Esophagus squamous epithelium (tissue), 5 donors: Measurements from ENCODE around the gene BNC2. TPM values are rescaled to one million over a fixed set of nuclear protein-coding genes. Genes with fewer than 3 reads are reported as not detected.
"Not testable (repeated sequence)": the region's sequence is repeated elsewhere in the genome, so short reads cannot be mapped to it uniquely, and the experiment has no call there.

ENCODE experiments used
- DNase-seq: peaks from one replicate; lab custom pipeline; 2025; lab: John Stamatoyannopoulos, UW
- H3K27ac ChIP-seq, 4 donors: fragments of 200-600 bp; sonication (generic); one replicate each; pipeline ENCODE4 v1.5.1; 2016 to 2019; ENCODE audit warnings: mild to moderate bottlenecking in 1 of 4
- H3K27me3 ChIP-seq, 4 donors: fragments of 200-600 bp; sonication (generic); 1 replicate in 3 of 4; 2 replicates in 1 of 4; pipeline versions ENCODE4 v1.5.1 to v1.6.0; 2017 to 2021; ENCODE audit warnings: antibody characterized with exemption in 1 of 4
- H3K36me3 ChIP-seq, 3 donors: fragments of 200-600 bp; sonication (generic); one replicate each; pipeline ENCODE4 v1.5.1; 2016 to 2019
- H3K4me1 ChIP-seq, 3 donors: fragments of 200-600 bp; sonication (generic); one replicate each; pipeline ENCODE4 v1.5.1; 2017 to 2019
- H3K4me3 ChIP-seq, 4 donors: fragments of 200-600 bp; sonication (generic); 1 replicate in 3 of 4; 2 replicates in 1 of 4; pipeline ENCODE4 v1.5.1; 2016 to 2019; ENCODE audit warnings: mild to moderate bottlenecking in 2 of 4, moderate library complexity in 1 of 4
- H3K9me3 ChIP-seq, 3 donors: fragments of 200-600 bp; sonication (generic); one replicate each; pipeline ENCODE4 v1.5.1; 2016 to 2019
- POLR2A ChIP-seq, 4 donors: fragments of 450-650 bp; IDR thresholded peaks; one replicate each; pipeline ENCODE4 v1.6.1; 2017; ENCODE audit warnings: antibody characterized with exemption in 4 of 4, mild to moderate bottlenecking in 4 of 4, moderate library complexity in 3 of 4
- WGBS, 2 donors: methylation state at CpG; one replicate each; pipeline ENCODE4 v1.1.5; 2018; 5-methylcytosine and 5-hydroxymethylcytosine counted together
- intact Hi-C: fragments of 100-400 bp; cut with DNase I; formaldehyde crosslinking; loops from one replicate; pipeline ENCODE4 v1.15.0; 2022
- total RNA-seq, 4 donors: library from RNA; depleted of rRNA; stranded (reverse); fragments of >200 nt; gene quantifications; one replicate each; pipeline ENCODE4 v1.1.0, GENCODE V29; 2016
- TF ChIP-seq, protein P1 (sequence below), 6 experiments: fragments of 450-650 bp in 4 of 6; fragments of 200-600 bp in 2 of 6; sonication (generic) in 2 of 6; IDR thresholded peaks; one replicate each; pipeline ENCODE4 v1.5.1; 2016 to 2019; ENCODE audit warnings: antibody characterized with exemption in 6 of 6, mild to moderate bottlenecking in 4 of 6, moderate library complexity in 4 of 6
- donor health status: DM: yes; HTN: yes; CAD: no.

BNC2 gene
- total RNA-seq, 4 donors from 2014 or later, result 3.6 to 41.8 (median 8.5) TPM

DNA sequence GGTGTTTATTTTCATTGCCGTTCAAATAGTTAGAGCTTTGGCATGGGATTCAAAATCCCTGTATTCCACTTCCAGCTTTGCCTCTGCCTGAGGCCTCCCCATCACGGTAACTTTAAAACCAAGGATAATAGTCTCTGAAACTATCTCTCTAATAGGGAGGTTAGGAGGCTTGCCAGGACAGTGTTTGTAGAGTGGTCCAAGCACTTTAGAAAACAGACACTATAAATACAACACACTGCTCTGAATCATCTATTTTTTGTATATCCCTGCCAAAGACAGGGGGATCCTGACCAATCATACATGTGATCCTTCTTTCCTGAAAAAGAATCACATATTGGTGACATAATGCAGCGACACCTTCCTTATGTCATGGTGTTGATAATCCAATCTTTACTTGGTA, 326.8 kb downstream of the BNC2 start:
- Histone ChIP-seq H3K27me3 (no peaks in the 10 kb centered on the region), H3K4me1 (no peaks in the 10 kb centered on the region), H3K27ac (no peak overlapping the region), H3K4me3 (no peak overlapping the region), H3K9me3 (no peaks in the 10 kb centered on the region), H3K36me3 (no peaks in the 10 kb centered on the region)
- 56 to 91% methylated on average over 3 of the region's 3 CpGs for WGBS, 2 donors
- intact Hi-C loops, result no loop called here
- TF ChIP-seq, protein P1, sequence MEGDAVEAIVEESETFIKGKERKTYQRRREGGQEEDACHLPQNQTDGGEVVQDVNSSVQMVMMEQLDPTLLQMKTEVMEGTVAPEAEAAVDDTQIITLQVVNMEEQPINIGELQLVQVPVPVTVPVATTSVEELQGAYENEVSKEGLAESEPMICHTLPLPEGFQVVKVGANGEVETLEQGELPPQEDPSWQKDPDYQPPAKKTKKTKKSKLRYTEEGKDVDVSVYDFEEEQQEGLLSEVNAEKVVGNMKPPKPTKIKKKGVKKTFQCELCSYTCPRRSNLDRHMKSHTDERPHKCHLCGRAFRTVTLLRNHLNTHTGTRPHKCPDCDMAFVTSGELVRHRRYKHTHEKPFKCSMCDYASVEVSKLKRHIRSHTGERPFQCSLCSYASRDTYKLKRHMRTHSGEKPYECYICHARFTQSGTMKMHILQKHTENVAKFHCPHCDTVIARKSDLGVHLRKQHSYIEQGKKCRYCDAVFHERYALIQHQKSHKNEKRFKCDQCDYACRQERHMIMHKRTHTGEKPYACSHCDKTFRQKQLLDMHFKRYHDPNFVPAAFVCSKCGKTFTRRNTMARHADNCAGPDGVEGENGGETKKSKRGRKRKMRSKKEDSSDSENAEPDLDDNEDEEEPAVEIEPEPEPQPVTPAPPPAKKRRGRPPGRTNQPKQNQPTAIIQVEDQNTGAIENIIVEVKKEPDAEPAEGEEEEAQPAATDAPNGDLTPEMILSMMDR (IDR thresholded peaks at IDR 0.05), result no peak
- TF ChIP-seq POLR2A (IDR thresholded peaks at IDR 0.05), result no peak
- DNase-seq, result no peak

DNA sequence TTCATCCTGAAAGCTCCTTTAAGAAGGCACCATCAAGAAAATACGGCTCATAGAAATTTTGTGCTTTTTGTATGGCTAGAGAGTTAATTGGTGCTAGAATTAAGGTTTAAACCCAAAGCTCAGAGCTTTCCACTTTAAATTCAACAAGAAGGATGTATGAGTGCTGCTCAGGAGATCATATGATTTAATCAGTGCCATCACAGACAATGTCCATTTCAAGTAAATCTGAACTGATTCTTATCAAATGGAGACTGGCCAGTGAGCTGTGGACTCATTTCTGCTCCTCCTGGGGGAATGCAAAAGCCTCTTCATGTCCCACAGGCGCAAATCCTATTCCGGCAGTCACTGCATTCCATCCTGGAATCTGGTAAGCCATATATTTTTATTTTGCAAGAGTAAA, 327.2 kb downstream of the BNC2 start:
- Histone ChIP-seq H3K27me3 (no peaks in the 10 kb centered on the region), H3K27ac (no peak overlapping the region), H3K36me3 (no peaks in the 10 kb centered on the region), H3K9me3 (no peaks in the 10 kb centered on the region), H3K4me1 (no peaks in the 10 kb centered on the region), H3K4me3 (no peak overlapping the region)
- TF ChIP-seq, protein P1 (IDR thresholded peaks at IDR 0.05), result no peak
- no peak for TF ChIP-seq POLR2A (IDR thresholded peaks at IDR 0.05)
- intact Hi-C loops, result no loop called here
- no peak for DNase-seq
- WGBS, 2 donors, result 90 to 93% methylated on average over 3 of the region's 3 CpGs

DNA sequence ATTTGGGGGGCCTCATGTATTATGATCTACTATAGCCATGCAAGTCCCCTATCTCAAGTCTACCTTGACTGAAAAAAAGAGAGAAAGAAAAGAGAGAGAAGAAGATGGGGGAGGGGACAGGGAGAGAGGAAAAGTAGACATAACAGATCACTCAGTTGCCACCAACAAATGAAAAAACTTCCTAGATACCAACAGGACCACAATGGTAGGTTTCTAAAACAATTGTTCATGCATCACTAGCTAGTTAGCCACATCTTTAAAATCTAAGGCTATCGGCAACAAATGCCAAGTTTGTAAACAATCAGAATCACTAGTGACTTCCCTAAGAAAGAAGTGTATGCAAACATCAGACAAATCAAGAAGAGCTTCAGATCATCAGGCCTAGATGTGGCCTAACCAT, 328.2 kb downstream of the BNC2 start:
- H3K27me3 ChIP-seq, result no peaks in the 10 kb centered on the region
- 48 to 81% methylated on average over 1 of the region's 1 CpG for WGBS, 2 donors
- H3K27ac ChIP-seq, result no peak overlapping the region
- H3K4me1 ChIP-seq, result no peaks in the 10 kb centered on the region
- H3K4me3 ChIP-seq, result no peak overlapping the region
- DNase-seq, result no peak
- intact Hi-C loops, result no loop called here
- H3K9me3 ChIP-seq, result no peaks in the 10 kb centered on the region
- H3K36me3 ChIP-seq, result no peaks in the 10 kb centered on the region
- TF ChIP-seq, protein P1 (IDR thresholded peaks at IDR 0.05), result no peak
- TF ChIP-seq POLR2A (IDR thresholded peaks at IDR 0.05), result no peak

- Histone ChIP-seq H3K4me1 (no peaks in the 10 kb centered on the region), H3K36me3 (no peaks in the 10 kb centered on the region), H3K27me3 (no peaks in the 10 kb centered on the region), H3K27ac (no peak overlapping the region), H3K9me3 (no peaks in the 10 kb centered on the region), H3K4me3 (no peak overlapping the region)
- whole genome bisulfite sequencing, 2 donors, result 59 to 78% methylated on average over 7 of the region's 7 CpGs
- TF ChIP-seq POLR2A (IDR thresholded peaks at IDR 0.05), result no peak
- TF ChIP-seq, protein P1 (IDR thresholded peaks at IDR 0.05), result no peak
- intact Hi-C loops, result no loop called here
- no peak for DNase-seq
These were observed 329.5 kb downstream of the BNC2 start for GRCh38 chr9:16540743-16541613.

DNA sequence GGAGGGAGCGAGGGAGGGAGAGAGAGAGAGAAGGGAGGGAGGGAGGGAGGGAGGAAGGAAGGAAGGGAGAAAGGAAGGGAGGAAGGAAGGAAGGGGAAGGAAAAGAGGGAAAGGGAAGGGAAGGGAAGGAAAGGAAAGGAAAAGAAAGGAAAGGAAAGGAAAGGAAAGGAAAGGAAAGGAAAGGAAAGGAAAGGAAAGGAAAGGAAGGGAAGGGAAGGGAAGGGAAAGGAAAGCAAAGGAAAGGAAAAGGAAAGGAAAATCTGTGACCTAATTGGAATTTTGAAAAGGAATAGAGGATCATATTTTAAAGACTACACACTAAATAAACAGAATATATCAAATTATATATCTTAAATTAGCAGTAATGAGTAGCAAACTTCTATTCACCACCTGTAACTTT, 330.8 kb downstream of the BNC2 start:
- H3K36me3 ChIP-seq, H3K4me3 ChIP-seq, H3K4me1 ChIP-seq, intact Hi-C loops, H3K27ac ChIP-seq, H3K27me3 ChIP-seq, H3K9me3 ChIP-seq, DNase-seq: not testable (repeated sequence)
- WGBS, 2 donors, result 88 to 100% methylated on average over 1 of the region's 1 CpG
